Subcutaneous adipose tissue (tissue), 4 donors: ENCODE measurements around the gene PITPNB. TPM values are rescaled to one million over a fixed set of nuclear protein-coding genes. Genes with fewer than 3 reads are reported as not detected.

Experiments used
- CTCF ChIP-seq: fragments of 450-650 bp; IDR thresholded peaks from one replicate; pipeline ENCODE4 v1.5.1; 2016; ENCODE audit warnings: low read depth, mild to moderate bottlenecking, control low read depth, antibody characterized with exemption, moderate library complexity
- total RNA-seq, 4 donors: library from RNA; depleted of rRNA; stranded (reverse); fragments of >200 nt; gene quantifications; one replicate each; pipeline ENCODE4 v1.1.0, GENCODE V29; 2016

PITPNB gene
- total RNA-seq, 4 donors from 2014 or later, result 43.5 to 89.3 (median 46.5) TPM

DNA sequence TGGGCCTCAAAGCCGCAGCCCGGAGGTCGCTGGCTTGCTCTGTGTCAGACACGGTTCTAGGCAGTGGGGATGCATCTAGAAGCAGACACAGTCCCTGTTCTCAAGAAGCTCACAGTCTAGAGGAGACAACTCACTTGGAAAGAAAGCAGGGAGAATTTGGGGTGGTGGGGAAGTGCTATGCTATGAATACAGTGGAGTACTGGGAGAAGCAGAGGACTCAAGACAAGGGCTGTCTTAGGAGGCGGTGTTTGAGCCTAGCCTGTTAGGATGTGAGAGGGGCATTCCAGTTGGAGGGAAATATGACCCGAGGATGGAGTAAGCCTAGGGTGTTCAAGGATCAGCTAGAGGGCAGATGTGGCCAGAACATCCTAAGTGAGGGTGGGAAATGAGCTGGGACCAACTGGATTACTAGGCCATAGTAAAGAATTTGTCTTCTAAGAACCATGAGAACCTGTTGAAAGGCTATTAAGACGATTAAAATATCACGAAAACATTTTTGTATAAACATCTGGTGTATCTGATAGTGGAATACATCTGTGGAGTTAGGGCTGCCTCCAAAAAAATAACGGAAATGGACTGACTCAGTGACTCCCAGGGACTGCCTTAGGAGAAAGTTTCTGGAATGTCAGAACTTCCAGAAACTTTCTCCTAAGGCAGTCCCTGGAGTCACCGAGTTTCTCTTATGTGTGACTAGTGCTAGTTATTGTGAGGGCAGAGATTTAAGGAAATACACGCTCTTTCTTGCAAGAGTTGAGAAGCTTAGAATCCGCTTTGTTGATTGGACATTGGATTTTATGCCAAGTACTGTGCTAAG is 1.1 kb upstream of the PITPNB start:
- no peak for TF ChIP-seq CTCF

DNA sequence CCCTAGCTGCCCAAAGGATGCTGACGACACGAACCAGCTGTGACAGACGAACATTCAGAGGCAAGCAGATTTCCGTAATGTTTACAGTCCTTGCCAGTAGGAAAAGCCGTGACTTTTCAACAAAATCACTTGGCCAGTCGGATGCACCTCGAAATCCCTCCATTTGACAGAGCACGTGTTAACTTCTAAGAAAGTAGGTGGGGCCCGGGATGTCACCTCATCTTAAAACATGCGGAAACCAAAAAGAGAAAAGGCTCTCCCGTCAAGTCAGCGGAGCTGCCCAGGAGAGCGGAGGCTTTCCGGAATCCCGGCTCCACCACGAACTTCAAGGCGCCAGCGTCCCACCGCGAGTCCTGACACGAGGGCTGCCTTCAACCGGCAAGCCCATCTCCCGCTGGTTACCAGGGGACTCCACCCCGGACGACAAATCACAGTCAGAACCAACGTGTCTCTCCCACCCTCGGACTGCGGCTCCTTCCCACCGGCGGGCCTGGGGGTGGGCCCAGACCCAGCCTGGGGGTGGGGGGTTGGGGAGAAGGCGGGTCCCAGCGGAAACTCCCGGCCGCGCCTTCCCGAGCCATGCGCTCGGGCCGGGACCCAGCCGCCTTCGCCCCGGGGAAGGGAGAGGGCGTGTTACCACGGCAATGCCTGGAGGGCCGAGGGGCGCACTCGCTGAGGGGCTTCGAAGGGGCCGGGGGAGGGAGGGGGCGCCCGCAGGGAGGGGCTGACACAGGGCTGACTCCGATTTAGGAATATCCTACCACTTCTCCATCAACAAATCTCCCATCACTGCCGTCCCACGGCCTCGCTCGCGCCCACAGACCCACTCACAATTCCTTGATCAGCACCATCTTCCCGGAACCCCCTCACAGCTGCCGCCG is 475 bp downstream of the PITPNB start:
- no peak for TF ChIP-seq CTCF

DNA sequence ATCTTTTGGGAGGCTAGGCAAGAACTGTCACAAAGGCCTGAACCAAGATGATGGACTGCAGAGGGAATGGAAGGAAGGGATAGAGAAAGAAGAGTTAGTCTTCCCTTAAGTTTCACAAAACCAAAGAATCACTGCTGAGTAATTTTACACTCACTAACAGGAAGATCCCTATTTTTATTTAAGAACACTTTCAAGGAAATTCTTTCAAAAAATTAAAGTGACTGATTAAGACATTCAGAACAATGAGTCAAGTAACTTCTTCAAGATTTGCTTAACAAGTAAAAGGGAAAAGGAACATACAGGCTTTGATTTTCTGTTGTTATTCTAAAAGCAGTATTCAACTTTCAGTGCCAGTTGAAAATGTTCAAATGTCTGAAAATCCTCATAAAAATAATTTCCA is 3.1 kb downstream of the PITPNB start:
- no peak for TF ChIP-seq CTCF

DNA sequence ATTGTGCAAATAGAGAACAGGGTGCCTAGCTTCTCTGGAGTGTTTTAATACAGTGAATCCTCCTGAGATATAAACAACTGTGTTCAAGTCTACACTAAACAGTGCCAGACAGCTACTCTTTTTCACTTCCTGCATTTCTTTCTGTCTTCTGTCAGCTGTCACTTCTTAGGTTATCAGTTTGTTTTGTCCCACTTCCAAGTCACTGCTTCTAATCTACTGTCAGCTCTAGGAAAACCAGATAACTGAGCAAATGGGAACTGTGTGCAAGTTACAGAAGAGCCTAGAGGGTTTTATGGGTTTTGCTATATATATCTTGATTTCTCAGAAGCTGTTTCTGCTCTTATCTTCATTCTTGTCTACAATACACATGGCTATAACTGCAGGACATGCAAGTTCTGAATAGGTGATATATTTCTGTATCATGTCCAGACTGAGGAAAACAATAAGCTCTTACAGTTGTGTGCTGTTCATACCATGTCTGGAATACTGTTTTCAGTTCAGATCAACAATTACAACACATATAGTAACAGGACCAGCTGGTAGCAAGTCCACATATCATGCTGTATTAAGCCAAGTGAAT is 5.8 kb downstream of the PITPNB start:
- no peak for TF ChIP-seq CTCF

DNA sequence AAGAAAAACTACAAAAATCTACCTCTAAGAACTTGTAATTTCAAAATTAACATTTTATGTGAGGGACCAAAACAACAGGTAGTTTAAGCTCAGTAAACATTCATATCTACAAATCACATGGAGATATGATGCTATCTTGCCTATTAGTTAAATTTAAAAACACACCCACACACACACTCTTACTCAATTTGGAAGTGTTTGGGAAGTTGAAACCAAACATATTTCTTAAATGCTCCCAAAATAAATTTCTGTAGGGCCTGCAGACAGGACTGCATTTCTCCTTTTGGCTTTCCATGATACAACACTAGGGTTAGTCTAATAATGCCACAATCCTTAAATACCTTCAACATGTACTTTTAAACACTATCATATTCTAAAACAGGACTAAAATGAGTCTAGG is 7.0 kb downstream of the PITPNB start:
- TF ChIP-seq CTCF, result no peak

DNA sequence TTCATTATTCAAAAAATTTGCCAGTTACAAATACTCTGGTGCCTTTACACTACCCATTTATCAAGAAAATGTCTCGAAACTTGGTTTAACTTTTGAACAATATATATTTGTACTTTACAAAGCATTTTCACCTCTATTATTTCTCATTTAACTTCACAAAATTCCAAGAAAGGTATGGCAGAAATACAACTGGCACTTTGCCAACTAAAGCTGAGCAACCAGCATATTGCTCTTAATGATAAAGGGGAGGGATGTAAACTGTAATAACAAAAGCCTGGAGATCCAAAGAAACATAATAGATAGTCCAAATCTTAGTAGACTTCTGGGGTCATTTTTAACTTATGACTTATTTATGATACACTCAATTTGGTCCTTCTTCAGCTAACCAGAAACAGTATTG is 7.7 kb downstream of the PITPNB start:
- TF ChIP-seq CTCF, result no peak

DNA sequence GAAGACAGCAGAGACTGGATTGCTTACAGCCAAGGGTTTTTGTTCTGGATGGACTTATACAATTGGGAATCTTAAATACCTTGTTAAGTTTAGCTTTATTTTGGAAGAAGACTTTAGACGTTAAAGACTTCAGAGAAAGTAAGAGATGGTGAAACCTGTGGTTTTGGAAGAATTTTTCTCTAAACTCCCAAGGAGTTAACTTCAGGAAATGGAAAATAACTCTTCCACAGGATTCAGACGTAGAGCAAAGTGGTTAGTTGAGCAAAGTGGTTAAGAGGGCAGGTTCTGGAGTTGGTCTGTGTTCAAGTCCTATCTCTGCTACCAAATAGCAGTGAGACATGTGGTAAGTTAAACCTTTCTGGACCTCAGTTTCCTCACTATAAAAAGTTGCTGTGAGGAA is 12.8 kb downstream of the PITPNB start:
- no peak for TF ChIP-seq CTCF
